Heart right ventricle (tissue), 16 donors: ENCODE data around the gene DDX10. TPM values are rescaled to one million over a fixed set of nuclear protein-coding genes. Genes with fewer than 3 reads are reported as not detected.
A peak's percentile ranks its signal among the peaks of the same experiment; 100 is the strongest.
"Not testable (repeated sequence)": the region's sequence is repeated elsewhere in the genome, so short reads cannot be mapped to it uniquely, and the experiment has no call there.

ENCODE experiments used
- ATAC-seq, 8 donors: fragments of 200-7000 bp; cut with Tn5 transposase; one replicate each; pipeline ENCODE4 v1.9.1; 2020; ENCODE audit warnings: mild to moderate bottlenecking in 8 of 8, moderate library complexity in 8 of 8, moderate number of reproducible peaks in 1 of 8
- DNase-seq, 2 donors: peaks; one replicate each; pipeline ENCODE4 v3.0.0-alpha.2; 2020
- H3K27ac ChIP-seq, 10 donors: fragments of 200-600 bp; sonication (generic) in 2 of 10; one replicate each; pipeline versions ENCODE4 v1.5.0 to v1.8.0; 2020 to 2022; ENCODE audit warnings: mild to moderate bottlenecking in 3 of 10
- H3K27me3 ChIP-seq, 7 donors: fragments of 200-600 bp; one replicate each; pipeline ENCODE4 v1.8.0; 2021 to 2022; ENCODE audit warnings: mild to moderate bottlenecking in 2 of 7
- H3K36me3 ChIP-seq, 9 donors: fragments of 200-600 bp; sonication (generic) in 1 of 9; one replicate each; pipeline versions ENCODE4 v1.5.0 to v1.8.0; 2020 to 2022; ENCODE audit warnings: mild to moderate bottlenecking in 2 of 9
- H3K4me1 ChIP-seq, 9 donors: fragments of 200-600 bp; sonication (generic) in 1 of 9; one replicate each; pipeline versions ENCODE4 v1.5.0 to v1.8.0; 2020 to 2022; ENCODE audit warnings: mild to moderate bottlenecking in 4 of 9
- H3K4me3 ChIP-seq, 10 donors: fragments of 200-600 bp; sonication (generic) in 2 of 10; one replicate each; pipeline versions ENCODE4 v1.5.0 to v1.8.0; 2020 to 2022; ENCODE audit warnings: mild to moderate bottlenecking in 7 of 10, moderate library complexity in 2 of 10
- H3K9me3 ChIP-seq, 11 donors: fragments of 200-600 bp in 10 of 11; sonication (generic) in 2 of 11; one replicate each; pipeline versions ENCODE4 v1.5.0 to v1.8.0; 2013 to 2022; ENCODE audit warnings: mild to moderate bottlenecking in 2 of 11, control low read depth in 1 of 11, moderate library complexity in 1 of 11
- CTCF ChIP-seq, 9 donors: fragments of 200-600 bp; sonication (generic) in 2 of 9; IDR thresholded peaks; one replicate each; pipeline versions ENCODE4 v1.5.0 to v1.8.0; 2021 to 2022; ENCODE audit warnings: antibody characterized with exemption in 9 of 9, mild to moderate bottlenecking in 5 of 9, moderate library complexity in 1 of 9
- WGBS, 2 donors: extraction: QIAGEN DNeasy Blood & Tissue Kit; methylation state at CpG; one replicate each; pipeline ENCODE4 v1.1.7; 2013; ENCODE audit warnings: inconsistent platforms in 1 of 2; 5-methylcytosine and 5-hydroxymethylcytosine counted together
- intact Hi-C, 10 donors: fragments of 100-400 bp; cut with DNase I; formaldehyde crosslinking; loops; one replicate each; pipeline versions ENCODE4 v1.11.1 to v1.14.2; 2022
- polyA plus RNA-seq, 2 donors: library from polyadenylated mRNA; stranded (reverse); fragments of 200-250 nt; gene quantifications; one replicate each; pipeline ENCODE4 v1.2.3, GENCODE V29; 2013
- total RNA-seq, 10 donors: library from RNA; stranded (reverse); fragmentation: NEBNext Ultra II Directional in 3 of 10; extraction: Animal tissue kit (Norgen Biotek cat#: 25700) in 3 of 10; gene quantifications; one replicate each; pipeline versions ENCODE4 v1.2.1 to v1.2.4, GENCODE V29; 2021 to 2023
- donor health status: Arrhythmogenic right ventricular cardiomyopathy.
- donor health status: ischemic (EF 13 %, LVEDD 7.1; RV severe dilation, severe dysfunction).
- donor health status: healthy with polysubstance abuse.
- donor health status: DM: no; HTN: yes; CAD: no.
- donor health status: DM: no; HTN: no; CAD: no.
- donor health status: ischemic (EF 25% LVEDD 6.9; RV normal size, moderate dysfunction).
- donor health status: ischemic (EF 25% LVEDD 5.7; RV mildly dilated, moderate dysfunction).
- donor health status: healthy.
- donor health status: DM: yes; HTN: yes; CAD: no.
- donor health status: Ischemic cardiomyopathy.
- donor health status: ischemic (EF 35%, LVEDD 5.7; RV mildly dilated, moderate dysfunction).
- donor health status: nonischemic (EF 11% LVEDD 7.7; RV severe dilation, severe dysfunction).
- donor health status: DM: yes; HTN: yes; CAD: no.
- donor health status: PGD.
- donor health status: ischemic (EF 29% LVEDD 5.4; RV normal size, mild dysfunction).
- donor health status: nonischemic (EF 23%, LVEDD 6.1; RV moderate dilation, normal function).

DDX10 gene
- total and polyA plus RNA-seq, 12 donors, result 9.3 to 15.3 (median 11.5) TPM

GRCh38 chr11:108733479-108734116 lies 68.7 kb downstream of the DDX10 start:
- ATAC-seq, result peak in 5 of 8 donors; percentile 20 to 67 (median 54)

GRCh38 chr11:108734283-108734682 lies 69.4 kb downstream of the DDX10 start:
- H3K27ac ChIP-seq, result peak overlapping the region in 1 of 10 donors; percentile 34
- H3K4me3 ChIP-seq, result no peak overlapping the region
- 44 to 62% methylated on average over 1 of the region's 1 CpG for WGBS, 2 donors
- H3K9me3 ChIP-seq, result no peaks in the 10 kb centered on the region
- peaks cover 0 to 21% (median 7%) of the 10 kb centered on the region in 9 donors for H3K4me1 ChIP-seq
- no peak for TF ChIP-seq CTCF (IDR thresholded peaks at IDR 0.05)
- ATAC-seq (no peak), DNase-seq (no peak)
- peaks cover 0 to 5% (median 0%) of the 10 kb centered on the region in 9 donors for H3K36me3 ChIP-seq
- intact Hi-C loops, result no loop called here
- H3K27me3 ChIP-seq, result no peaks in the 10 kb centered on the region

More at GRCh38 chr11:108733479-108734116, 68.7 kb downstream of the DDX10 start:
- Histone ChIP-seq H3K4me3 (no peak overlapping the region), H3K27me3 (no peaks in the 10 kb centered on the region), H3K9me3 (no peaks in the 10 kb centered on the region), H3K4me1 (peaks cover 0 to 21% (median 7%) of the 10 kb centered on the region in 9 donors), H3K27ac (peak overlapping the region in 1 of 10 donors; percentile 61), H3K36me3 (peaks cover 0 to 5% (median 0%) of the 10 kb centered on the region in 9 donors)
- DNase-seq, result no peak
- no peak for TF ChIP-seq CTCF (IDR thresholded peaks at IDR 0.05)
- 70 to 79% methylated on average over 6 of the region's 6 CpGs for WGBS, 2 donors
- intact Hi-C loops, result no loop called here

GRCh38 chr11:108734956-108735559 lies 70.2 kb downstream of the DDX10 start:
- WGBS, 2 donors, result 79 to 80% methylated on average over 3 of the region's 3 CpGs

GRCh38 chr11:108740132-108740531 lies 75.3 kb downstream of the DDX10 start:
- intact Hi-C loops, ATAC-seq, H3K27ac ChIP-seq, H3K4me3 ChIP-seq, DNase-seq, H3K36me3 ChIP-seq, H3K4me1 ChIP-seq, H3K27me3 ChIP-seq: not testable (repeated sequence)
- 100% methylated on average over 2 of the region's 2 CpGs for WGBS, 2 donors
- peaks cover 0 to 16% (median 0%) of the 10 kb centered on the region in 11 donors for H3K9me3 ChIP-seq

More at GRCh38 chr11:108734956-108735559, 70.2 kb downstream of the DDX10 start:
- peak in 8 of 9 donors; percentile 13 to 60 (median 42) for TF ChIP-seq CTCF (IDR thresholded peaks at IDR 0.05)
- peaks cover 0 to 21% (median 7%) of the 10 kb centered on the region in 9 donors for H3K4me1 ChIP-seq
- ATAC-seq (no peak), DNase-seq (no peak)
- no peaks in the 10 kb centered on the region for H3K27me3 ChIP-seq
- no peak overlapping the region for H3K27ac ChIP-seq
- peaks cover 0 to 5% (median 0%) of the 10 kb centered on the region in 9 donors for H3K36me3 ChIP-seq
- intact Hi-C loops, result no loop called here
- peaks cover 0 to under 1% (median 0%) of the 10 kb centered on the region in 11 donors for H3K9me3 ChIP-seq
- H3K4me3 ChIP-seq, result no peak overlapping the region
